A549 (cell line): Measurements from ENCODE around the gene CLCNKA.

Experiments used
- CTCF ChIP-seq: fragments of >200 bp; sonication (Bioruptor Twin); formaldehyde crosslinking; IDR thresholded peaks from 3 replicates; pipeline ENCODE4 v1.5.1; 2016
- MYC ChIP-seq: IDR thresholded peaks from 2 replicates; pipeline ENCODE4 v1.6.1; 2012; ENCODE audit warnings: mild to moderate bottlenecking, inconsistent platforms, low read length, improper control_type of control experiment, borderline replicate concordance
- POLR2A ChIP-seq: IDR thresholded peaks from 2 replicates; pipeline ENCODE4 v1.6.1; 2012; ENCODE audit warnings: mild to moderate bottlenecking, low read length

GRCh38 chr1:15989776-15990175, 32.1 kb upstream of the CLCNKA start:
- TF ChIP-seq CTCF (no peak), MYC (no peak), POLR2A (no peak)
